ENCODE results near the gene PLD5.

The PLD5 gene

GRCh38 chr1:242506724-242507123, 17.8 kb downstream of the PLD5 start:
- no peaks in the 10 kb centered on the region for H3K36me3 ChIP-seq (ENCODE audit: control insufficient read depth in 1 of 2, insufficient read depth in 2 of 2, low read length in 2 of 2)
- no peak overlapping the region for H3K9ac ChIP-seq (ENCODE audit: low read length)
- no peaks in the 10 kb centered on the region for H3K27me3 ChIP-seq (ENCODE audit: insufficient read depth, low read length)
- no peak overlapping the region for H3K23ac ChIP-seq (ENCODE audit: low read length)
- H2BK5ac ChIP-seq (ENCODE audit: low read depth, low read length, poor library complexity), result no peak overlapping the region
- H2BK12ac ChIP-seq (ENCODE audit: low read length), result no peak overlapping the region
- no peaks in the 10 kb centered on the region for H3K79me1 ChIP-seq (ENCODE audit: low read length)
- no peak overlapping the region for H3K4me2 ChIP-seq (ENCODE audit: low read length)
- no peak overlapping the region for H3K18ac ChIP-seq (ENCODE audit: low read length)
- no peak overlapping the region for H4K91ac ChIP-seq (ENCODE audit: low read depth, low read length)
- DNase-seq, result no peak
- WGBS (ENCODE audit: extremely low coverage, insufficient coverage, insufficient read length), result no CpG with 5 or more reads among the region's 12 CpGs
- H4K8ac ChIP-seq (ENCODE audit: low read depth, low read length), result no peak overlapping the region
- no peaks in the 10 kb centered on the region for H3K9me3 ChIP-seq (ENCODE audit: insufficient read depth, low read depth, low read length)
- no peak overlapping the region for H3K27ac ChIP-seq (ENCODE audit: low read depth, low read length)
- H3K4me1 ChIP-seq (ENCODE audit: control insufficient read depth in 1 of 2, insufficient read depth in 2 of 2, low read length in 2 of 2), result no peaks in the 10 kb centered on the region
- no peak overlapping the region for H3K14ac ChIP-seq (ENCODE audit: low read length)
- H4K12ac ChIP-seq (ENCODE audit: low read depth, low read length), result no peak overlapping the region
- H2AFZ ChIP-seq (ENCODE audit: insufficient read depth, low read length, poor library complexity), result no peak overlapping the region
- no peak overlapping the region for H2AK5ac ChIP-seq (ENCODE audit: low read length)
- no peaks in the 10 kb centered on the region for H3K79me2 ChIP-seq (ENCODE audit: control insufficient read depth, insufficient read depth, low read length, poor library complexity)
- no peak overlapping the region for H2BK120ac ChIP-seq (ENCODE audit: insufficient read depth, low read length, poor library complexity)
- H3K4ac ChIP-seq (ENCODE audit: low read depth, low read length), result no peak overlapping the region
- no peak overlapping the region for H3K4me3 ChIP-seq (ENCODE audit: low read depth, low read length)

- DNase-seq, result no peak
These were observed 35.0 kb downstream of the PLD5 start for GRCh38 chr1:242489545-242489944.

GRCh38 chr1:242477944-242478343, 46.6 kb downstream of the PLD5 start:
- Histone ChIP-seq H2BK120ac (ENCODE audit: insufficient read depth, low read length, poor library complexity) (no peak overlapping the region), H2AK5ac (ENCODE audit: low read length) (no peak overlapping the region), H2BK5ac (ENCODE audit: low read depth, low read length, poor library complexity) (no peak overlapping the region), H3K4ac (ENCODE audit: low read depth, low read length) (no peak overlapping the region), H2BK12ac (ENCODE audit: low read length) (no peak overlapping the region), H3K27ac (ENCODE audit: low read depth, low read length) (no peak overlapping the region), H4K91ac (ENCODE audit: low read depth, low read length) (no peak overlapping the region), H3K14ac (ENCODE audit: low read length) (no peak overlapping the region), H3K4me3 (ENCODE audit: low read depth, low read length) (no peak overlapping the region), H3K9ac (ENCODE audit: low read length) (no peak overlapping the region), H4K8ac (ENCODE audit: low read depth, low read length) (no peak overlapping the region), H2AFZ (ENCODE audit: insufficient read depth, low read length, poor library complexity) (no peak overlapping the region), H3K18ac (ENCODE audit: low read length) (no peak overlapping the region), H3K23ac (ENCODE audit: low read length) (no peak overlapping the region), H4K12ac (ENCODE audit: low read depth, low read length) (no peak overlapping the region), H3K79me2 (ENCODE audit: control insufficient read depth, insufficient read depth, low read length, poor library complexity) (no peaks in the 10 kb centered on the region), H3K27me3 (ENCODE audit: insufficient read depth, low read length) (no peaks in the 10 kb centered on the region), H3K36me3 (ENCODE audit: control insufficient read depth in 1 of 2, insufficient read depth in 2 of 2, low read length in 2 of 2) (peaks cover 6% of the 10 kb centered on the region in 2 experiments), H3K4me1 (ENCODE audit: control insufficient read depth in 1 of 2, insufficient read depth in 2 of 2, low read length in 2 of 2) (peaks cover 0 to 2% of the 10 kb centered on the region in 2 experiments), H3K79me1 (ENCODE audit: low read length) (no peaks in the 10 kb centered on the region), H3K4me2 (ENCODE audit: low read length) (no peak overlapping the region), H3K9me3 (ENCODE audit: insufficient read depth, low read depth, low read length) (no peaks in the 10 kb centered on the region)
- WGBS (ENCODE audit: extremely low coverage, insufficient coverage, insufficient read length), result no CpG with 5 or more reads among the region's 3 CpGs
- no peak for DNase-seq

More at GRCh38 chr1:242489545-242489944, 35.0 kb downstream of the PLD5 start:
- Histone ChIP-seq H2AK5ac (ENCODE audit: low read length) (no peak overlapping the region), H3K14ac (ENCODE audit: low read length) (no peak overlapping the region), H3K18ac (ENCODE audit: low read length) (no peak overlapping the region), H2BK5ac (ENCODE audit: low read depth, low read length, poor library complexity) (no peak overlapping the region), H2BK120ac (ENCODE audit: insufficient read depth, low read length, poor library complexity) (no peak overlapping the region), H3K4me2 (ENCODE audit: low read length) (no peak overlapping the region), H4K8ac (ENCODE audit: low read depth, low read length) (no peak overlapping the region), H3K4ac (ENCODE audit: low read depth, low read length) (no peak overlapping the region), H4K91ac (ENCODE audit: low read depth, low read length) (no peak overlapping the region), H3K27me3 (ENCODE audit: insufficient read depth, low read length) (no peaks in the 10 kb centered on the region), H3K79me2 (ENCODE audit: control insufficient read depth, insufficient read depth, low read length, poor library complexity) (peaks cover 3% of the 10 kb centered on the region), H4K12ac (ENCODE audit: low read depth, low read length) (no peak overlapping the region), H3K36me3 (ENCODE audit: control insufficient read depth in 1 of 2, insufficient read depth in 2 of 2, low read length in 2 of 2) (peaks cover 0 to 3% of the 10 kb centered on the region in 2 experiments), H3K4me3 (ENCODE audit: low read depth, low read length) (no peak overlapping the region), H3K9me3 (ENCODE audit: insufficient read depth, low read depth, low read length) (no peaks in the 10 kb centered on the region), H3K9ac (ENCODE audit: low read length) (no peak overlapping the region), H3K4me1 (ENCODE audit: control insufficient read depth in 1 of 2, insufficient read depth in 2 of 2, low read length in 2 of 2) (no peaks in the 10 kb centered on the region), H3K27ac (ENCODE audit: low read depth, low read length) (no peak overlapping the region), H2BK12ac (ENCODE audit: low read length) (no peak overlapping the region), H3K79me1 (ENCODE audit: low read length) (no peaks in the 10 kb centered on the region), H2AFZ (ENCODE audit: insufficient read depth, low read length, poor library complexity) (no peak overlapping the region), H3K23ac (ENCODE audit: low read length) (no peak overlapping the region)
- WGBS (ENCODE audit: extremely low coverage, insufficient coverage, insufficient read length), result no CpG with 5 or more reads among the region's 3 CpGs

- H3K4me1 ChIP-seq (ENCODE audit: control insufficient read depth in 1 of 2, insufficient read depth in 2 of 2, low read length in 2 of 2), result no peaks in the 10 kb centered on the region
These were observed 53.7 kb downstream of the PLD5 start for GRCh38 chr1:242470774-242471173.

More at GRCh38 chr1:242470774-242471173, 53.7 kb downstream of the PLD5 start:
- no peaks in the 10 kb centered on the region for H3K79me1 ChIP-seq (ENCODE audit: low read length)
- H2BK120ac ChIP-seq (ENCODE audit: insufficient read depth, low read length, poor library complexity), result no peak overlapping the region
- H4K91ac ChIP-seq (ENCODE audit: low read depth, low read length), result no peak overlapping the region
- no peaks in the 10 kb centered on the region for H3K36me3 ChIP-seq (ENCODE audit: control insufficient read depth in 1 of 2, insufficient read depth in 2 of 2, low read length in 2 of 2)
- no peak overlapping the region for H3K14ac ChIP-seq (ENCODE audit: low read length)
- H3K18ac ChIP-seq (ENCODE audit: low read length), result no peak overlapping the region
- H3K27me3 ChIP-seq (ENCODE audit: insufficient read depth, low read length), result no peaks in the 10 kb centered on the region
- H3K9me3 ChIP-seq (ENCODE audit: insufficient read depth, low read depth, low read length), result no peaks in the 10 kb centered on the region
- no peak overlapping the region for H3K4ac ChIP-seq (ENCODE audit: low read depth, low read length)
- H3K79me2 ChIP-seq (ENCODE audit: control insufficient read depth, insufficient read depth, low read length, poor library complexity), result no peaks in the 10 kb centered on the region
- H4K12ac ChIP-seq (ENCODE audit: low read depth, low read length), result no peak overlapping the region
- H3K27ac ChIP-seq (ENCODE audit: low read depth, low read length), result no peak overlapping the region
- no peak for DNase-seq
- H2AK5ac ChIP-seq (ENCODE audit: low read length), result no peak overlapping the region
- H3K9ac ChIP-seq (ENCODE audit: low read length), result peak overlapping the region; percentile 30
- WGBS (ENCODE audit: extremely low coverage, insufficient coverage, insufficient read length), result no CpG with 5 or more reads among the region's 6 CpGs
- no peak overlapping the region for H3K4me2 ChIP-seq (ENCODE audit: low read length)
- H2BK12ac ChIP-seq (ENCODE audit: low read length), result no peak overlapping the region
- no peak overlapping the region for H3K23ac ChIP-seq (ENCODE audit: low read length)
- no peak overlapping the region for H4K8ac ChIP-seq (ENCODE audit: low read depth, low read length)
- H3K4me3 ChIP-seq (ENCODE audit: low read depth, low read length), result no peak overlapping the region
- H2BK5ac ChIP-seq (ENCODE audit: low read depth, low read length, poor library complexity), result no peak overlapping the region
- H2AFZ ChIP-seq (ENCODE audit: insufficient read depth, low read length, poor library complexity), result no peak overlapping the region
